Uterus (tissue), 2 donors: ENCODE data around the gene GPSM1.

Experiments used
- POLR2A ChIP-seq, 2 donors: fragments of 450-650 bp; IDR thresholded peaks; one replicate each; pipeline ENCODE4 v1.6.1; 2016; ENCODE audit warnings: antibody characterized with exemption in 2 of 2, mild to moderate bottlenecking in 1 of 2, moderate library complexity in 1 of 2
- TF ChIP-seq, protein P1 (sequence below), 4 experiments: fragments of 200-600 bp in 2 of 4; fragments of 450-650 bp in 2 of 4; sonication (generic) in 2 of 4; IDR thresholded peaks; one replicate each; pipeline ENCODE4 v1.5.1; 2016 to 2019; ENCODE audit warnings: antibody characterized with exemption in 4 of 4, mild to moderate bottlenecking in 2 of 4, moderate library complexity in 1 of 4

DNA sequence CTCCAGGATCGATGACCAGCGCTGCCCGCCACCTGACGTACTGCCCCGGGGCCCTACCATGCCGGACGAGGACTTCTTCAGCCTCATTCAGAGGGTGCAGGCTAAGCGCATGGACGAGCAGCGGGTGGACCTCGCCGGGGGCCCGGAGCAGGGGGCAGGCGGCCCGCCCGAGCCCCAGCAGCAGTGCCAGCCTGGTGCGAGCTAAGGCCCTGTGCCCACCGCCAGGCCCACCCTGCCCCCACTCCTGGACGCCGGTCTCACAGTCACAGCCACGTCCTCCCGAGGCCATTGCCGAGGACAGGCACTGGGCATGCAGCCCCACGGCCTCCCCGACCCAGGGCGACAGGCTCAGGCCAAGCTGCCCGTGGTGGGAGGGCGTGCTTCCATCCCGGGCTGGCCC is 30.7 kb downstream of the GPSM1 start:
- TF ChIP-seq, protein P1, sequence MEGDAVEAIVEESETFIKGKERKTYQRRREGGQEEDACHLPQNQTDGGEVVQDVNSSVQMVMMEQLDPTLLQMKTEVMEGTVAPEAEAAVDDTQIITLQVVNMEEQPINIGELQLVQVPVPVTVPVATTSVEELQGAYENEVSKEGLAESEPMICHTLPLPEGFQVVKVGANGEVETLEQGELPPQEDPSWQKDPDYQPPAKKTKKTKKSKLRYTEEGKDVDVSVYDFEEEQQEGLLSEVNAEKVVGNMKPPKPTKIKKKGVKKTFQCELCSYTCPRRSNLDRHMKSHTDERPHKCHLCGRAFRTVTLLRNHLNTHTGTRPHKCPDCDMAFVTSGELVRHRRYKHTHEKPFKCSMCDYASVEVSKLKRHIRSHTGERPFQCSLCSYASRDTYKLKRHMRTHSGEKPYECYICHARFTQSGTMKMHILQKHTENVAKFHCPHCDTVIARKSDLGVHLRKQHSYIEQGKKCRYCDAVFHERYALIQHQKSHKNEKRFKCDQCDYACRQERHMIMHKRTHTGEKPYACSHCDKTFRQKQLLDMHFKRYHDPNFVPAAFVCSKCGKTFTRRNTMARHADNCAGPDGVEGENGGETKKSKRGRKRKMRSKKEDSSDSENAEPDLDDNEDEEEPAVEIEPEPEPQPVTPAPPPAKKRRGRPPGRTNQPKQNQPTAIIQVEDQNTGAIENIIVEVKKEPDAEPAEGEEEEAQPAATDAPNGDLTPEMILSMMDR (IDR thresholded peaks at IDR 0.05), result no peak
- TF ChIP-seq POLR2A (IDR thresholded peaks at IDR 0.05), result no peak
